Measurements from ENCODE around the gene PSMG4. TPM values are rescaled to one million over a fixed set of nuclear protein-coding genes. Genes with fewer than 3 reads are reported as not detected.

The PSMG4 gene
- total and polyA plus RNA-seq, 9 of the 15 experiments (the other 6 are each of a cell fraction or from before 2014, with no cell fraction given) = 12.9 to 185 (median 52.0) TPM

- peak; percentile 60 for TF ChIP-seq KDM5B (IDR thresholded peaks at IDR 0.05; ENCODE audit: insufficient replicate concordance, low read depth, low read length)
- no peak for TF ChIP-seq ZNF41 (CRISPR knock-in tag; conservative IDR thresholded peaks at IDR 0.05)
- no peak for TF ChIP-seq TAF9B (IDR thresholded peaks at IDR 0.05; ENCODE audit: partially characterized antibody)
- no peak for TF ChIP-seq EZH2 (IDR thresholded peaks at IDR 0.05; ENCODE audit: borderline replicate concordance, low read depth, low read length)
- no peak for TF ChIP-seq ELK3 (CRISPR knock-in tag; IDR thresholded peaks at IDR 0.05)
- no peak for TF ChIP-seq ZBTB34 (CRISPR knock-in tag; IDR thresholded peaks at IDR 0.05)
- no peak for TF ChIP-seq RBM34 (IDR thresholded peaks at IDR 0.05; ENCODE audit: borderline replicate concordance, insufficient read depth, low read length)
- TF ChIP-seq HNRNPLL (IDR thresholded peaks at IDR 0.05; ENCODE audit: low read depth, low read length, poor library complexity, severe bottlenecking) = no peak
- peak; percentile 73 for TF ChIP-seq E2F3 (CRISPR knock-in tag; IDR thresholded peaks at IDR 0.05)
- no peak for TF ChIP-seq MYBL2 (IDR thresholded peaks at IDR 0.05; ENCODE audit: low read depth)
- no peak for TF ChIP-seq MYBL2 (CRISPR knock-in tag; IDR thresholded peaks at IDR 0.05; ENCODE audit: borderline replicate concordance)
- TF ChIP-seq HDGF (IDR thresholded peaks at IDR 0.05) = no peak
- TF ChIP-seq ZNF766 (CRISPR knock-in tag; conservative IDR thresholded peaks at IDR 0.05) = no peak
- TF ChIP-seq MAX (CRISPR knock-in tag; IDR thresholded peaks at IDR 0.05) = peak; percentile 90
- TF ChIP-seq, protein P1, sequence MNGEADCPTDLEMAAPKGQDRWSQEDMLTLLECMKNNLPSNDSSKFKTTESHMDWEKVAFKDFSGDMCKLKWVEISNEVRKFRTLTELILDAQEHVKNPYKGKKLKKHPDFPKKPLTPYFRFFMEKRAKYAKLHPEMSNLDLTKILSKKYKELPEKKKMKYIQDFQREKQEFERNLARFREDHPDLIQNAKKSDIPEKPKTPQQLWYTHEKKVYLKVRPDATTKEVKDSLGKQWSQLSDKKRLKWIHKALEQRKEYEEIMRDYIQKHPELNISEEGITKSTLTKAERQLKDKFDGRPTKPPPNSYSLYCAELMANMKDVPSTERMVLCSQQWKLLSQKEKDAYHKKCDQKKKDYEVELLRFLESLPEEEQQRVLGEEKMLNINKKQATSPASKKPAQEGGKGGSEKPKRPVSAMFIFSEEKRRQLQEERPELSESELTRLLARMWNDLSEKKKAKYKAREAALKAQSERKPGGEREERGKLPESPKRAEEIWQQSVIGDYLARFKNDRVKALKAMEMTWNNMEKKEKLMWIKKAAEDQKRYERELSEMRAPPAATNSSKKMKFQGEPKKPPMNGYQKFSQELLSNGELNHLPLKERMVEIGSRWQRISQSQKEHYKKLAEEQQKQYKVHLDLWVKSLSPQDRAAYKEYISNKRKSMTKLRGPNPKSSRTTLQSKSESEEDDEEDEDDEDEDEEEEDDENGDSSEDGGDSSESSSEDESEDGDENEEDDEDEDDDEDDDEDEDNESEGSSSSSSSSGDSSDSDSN (IDR thresholded peaks at IDR 0.05; ENCODE audit: borderline replicate concordance in 1 of 2, low read depth in 2 of 2, low read length in 2 of 2) = 0 out of 4 replicates have a peak, but pooled peaks of 1 of the 2 experiments have one; percentile 24
- peak; percentile 88 for TF ChIP-seq FOXP1 (CRISPR knock-in tag; IDR thresholded peaks at IDR 0.05)
- TF ChIP-seq, protein P2, sequence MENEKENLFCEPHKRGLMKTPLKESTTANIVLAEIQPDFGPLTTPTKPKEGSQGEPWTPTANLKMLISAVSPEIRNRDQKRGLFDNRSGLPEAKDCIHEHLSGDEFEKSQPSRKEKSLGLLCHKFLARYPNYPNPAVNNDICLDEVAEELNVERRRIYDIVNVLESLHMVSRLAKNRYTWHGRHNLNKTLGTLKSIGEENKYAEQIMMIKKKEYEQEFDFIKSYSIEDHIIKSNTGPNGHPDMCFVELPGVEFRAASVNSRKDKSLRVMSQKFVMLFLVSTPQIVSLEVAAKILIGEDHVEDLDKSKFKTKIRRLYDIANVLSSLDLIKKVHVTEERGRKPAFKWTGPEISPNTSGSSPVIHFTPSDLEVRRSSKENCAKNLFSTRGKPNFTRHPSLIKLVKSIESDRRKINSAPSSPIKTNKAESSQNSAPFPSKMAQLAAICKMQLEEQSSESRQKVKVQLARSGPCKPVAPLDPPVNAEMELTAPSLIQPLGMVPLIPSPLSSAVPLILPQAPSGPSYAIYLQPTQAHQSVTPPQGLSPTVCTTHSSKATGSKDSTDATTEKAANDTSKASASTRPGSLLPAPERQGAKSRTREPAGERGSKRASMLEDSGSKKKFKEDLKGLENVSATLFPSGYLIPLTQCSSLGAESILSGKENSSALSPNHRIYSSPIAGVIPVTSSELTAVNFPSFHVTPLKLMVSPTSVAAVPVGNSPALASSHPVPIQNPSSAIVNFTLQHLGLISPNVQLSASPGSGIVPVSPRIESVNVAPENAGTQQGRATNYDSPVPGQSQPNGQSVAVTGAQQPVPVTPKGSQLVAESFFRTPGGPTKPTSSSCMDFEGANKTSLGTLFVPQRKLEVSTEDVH (IDR thresholded peaks at IDR 0.05; ENCODE audit: low read depth, partially characterized antibody) = no peak
- TF ChIP-seq ATF1 (CRISPR knock-in tag; IDR thresholded peaks at IDR 0.05) = no peak
- TF ChIP-seq ATF1 (tag; IDR thresholded peaks at IDR 0.05) = peak; percentile 69
These were observed at the start of gene PSMG4 (continued) for GRCh38 chr6:3258720-3259490.
